HG03108 (cell line): ENCODE data around the gene HPCAL4.

Experiments
- ATAC-seq: cut with Tn5 transposase; IDR thresholded peaks from one replicate; pipeline ENCODE4 v1.9.1; 2021; ENCODE audit warnings: moderate library complexity; ENCODE audit not compliant: unreplicated experiment

HPCAL4 gene

GRCh38 chr1:39704757-39705156 is 13.5 kb upstream of the HPCAL4 start:
- no peak for ATAC-seq

GRCh38 chr1:39701049-39701439 is 9.8 kb upstream of the HPCAL4 start:
- ATAC-seq: no peak

GRCh38 chr1:39700348-39700747 is 9.1 kb upstream of the HPCAL4 start:
- ATAC-seq: no peak

GRCh38 chr1:39699419-39699818 is 8.2 kb upstream of the HPCAL4 start:
- ATAC-seq: no peak

GRCh38 chr1:39698568-39698967 is 7.3 kb upstream of the HPCAL4 start:
- no peak for ATAC-seq

- no peak for ATAC-seq
These were observed 5.2 kb upstream of the HPCAL4 start for GRCh38 chr1:39696448-39696847.

- no peak for ATAC-seq
These were observed 3.8 kb upstream of the HPCAL4 start for GRCh38 chr1:39695016-39695415.

- no peak for ATAC-seq
These were observed 2.8 kb upstream of the HPCAL4 start for GRCh38 chr1:39694026-39694425.

- no peak for ATAC-seq
These were observed 1.2 kb upstream of the HPCAL4 start for GRCh38 chr1:39692152-39693074.

GRCh38 chr1:39690794-39691382 is 345 bp downstream of the HPCAL4 start:
- ATAC-seq: no peak

- ATAC-seq: no peak
These were observed 1.0 kb downstream of the HPCAL4 start for GRCh38 chr1:39690225-39690624.

GRCh38 chr1:39689635-39690034 is 1.6 kb downstream of the HPCAL4 start:
- no peak for ATAC-seq

- no peak for ATAC-seq
These were observed 2.0 kb downstream of the HPCAL4 start for GRCh38 chr1:39689214-39689613.

- ATAC-seq: no peak
These were observed 2.5 kb downstream of the HPCAL4 start for GRCh38 chr1:39688706-39689105.

- ATAC-seq: no peak
These were observed 4.0 kb downstream of the HPCAL4 start for GRCh38 chr1:39687243-39687642.

- ATAC-seq: no peak
These were observed 6.2 kb downstream of the HPCAL4 start for GRCh38 chr1:39685071-39685470.

GRCh38 chr1:39684313-39684664 is 6.9 kb downstream of the HPCAL4 start:
- ATAC-seq: no peak

GRCh38 chr1:39683591-39684312 is 7.5 kb downstream of the HPCAL4 start:
- no peak for ATAC-seq

- no peak for ATAC-seq
These were observed 9.2 kb downstream of the HPCAL4 start for GRCh38 chr1:39681999-39682398.

GRCh38 chr1:39681294-39681693 is 9.9 kb downstream of the HPCAL4 start:
- ATAC-seq: no peak

- ATAC-seq: no peak
These were observed 10.5 kb downstream of the HPCAL4 start for GRCh38 chr1:39680751-39681150.

- ATAC-seq: no peak
These were observed 11.4 kb downstream of the HPCAL4 start for GRCh38 chr1:39679821-39680220.
